ES-I3 (cell line): ENCODE data around the gene CHSY1.
"Not testable (repeated sequence)": the region's sequence is repeated elsewhere in the genome, so short reads cannot be mapped to it uniquely, and the experiment has no call there.

Source experiments
- H3K36me3 ChIP-seq: 2 replicates; pipeline ENCODE4 v1.6.1; 2013; ENCODE audit warnings: mild to moderate bottlenecking, low read length, control low read depth, moderate library complexity; ENCODE audit not compliant: insufficient read depth
- H3K4me1 ChIP-seq: 2 replicates; pipeline ENCODE4 v1.6.1; 2013; ENCODE audit warnings: mild to moderate bottlenecking, control low read depth, low read length; ENCODE audit not compliant: insufficient read depth
- H3K9ac ChIP-seq: 2 replicates; pipeline ENCODE4 v1.6.1; 2013; ENCODE audit warnings: low read depth, mild to moderate bottlenecking, low read length, moderate library complexity
- H3K9me3 ChIP-seq: 2 replicates; pipeline ENCODE4 v1.6.1; 2013; ENCODE audit warnings: mild to moderate bottlenecking, low read length, moderate library complexity; ENCODE audit not compliant: control insufficient read depth, insufficient read depth

Gene CHSY1

GRCh38 chr15:101251830-101252820 is at the start of gene CHSY1:
Gene CHSY1, minus strand, starts transcription at chr15:101252048. Its CDS starts 592 bp downstream, at chr15:101251456.
- peaks cover 20% of the 10 kb centered on the region; the same call in 1 of the 2 replicates for H3K4me1 ChIP-seq
- no peaks in the 10 kb centered on the region for H3K9me3 ChIP-seq
- H3K36me3 ChIP-seq: no peaks in the 10 kb centered on the region
- H3K9ac ChIP-seq: peak within 1 kb of the TSS; percentile 75

GRCh38 chr15:101296418-101297405 is 44.9 kb upstream of the CHSY1 start:
- Histone ChIP-seq H3K36me3 (no peaks in the 10 kb centered on the region), H3K9ac (peak overlapping the region; percentile 93; the same call in 1 of the 2 replicates), H3K9me3 (no peaks in the 10 kb centered on the region), H3K4me1 (peaks cover 5% of the 10 kb centered on the region)

GRCh38 chr15:101295607-101296161 is 43.8 kb upstream of the CHSY1 start:
- H3K9ac ChIP-seq: peak overlapping the region; percentile 93

GRCh38 chr15:101294731-101295606 is 43.1 kb upstream of the CHSY1 start, which contains the start of gene SNRPA1:
Gene SNRPA1, minus strand, starts transcription at chr15:101295248. Its CDS starts 70 bp downstream, at chr15:101295178.
- Histone ChIP-seq H3K9me3 (no peaks in the 10 kb centered on the region), H3K9ac (peak within 1 kb of the TSS; percentile 93), H3K4me1 (peaks cover 5% of the 10 kb centered on the region), H3K36me3 (no peaks in the 10 kb centered on the region)

More at GRCh38 chr15:101295607-101296161, 43.8 kb upstream of the CHSY1 start:
- Histone ChIP-seq H3K4me1 (peaks cover 5% of the 10 kb centered on the region), H3K36me3 (no peaks in the 10 kb centered on the region), H3K9me3 (no peaks in the 10 kb centered on the region)

GRCh38 chr15:101293122-101293521 is 41.3 kb upstream of the CHSY1 start:
- Histone ChIP-seq H3K4me1 (peaks cover 5% of the 10 kb centered on the region), H3K36me3 (peaks cover 4% of the 10 kb centered on the region; the same call in 1 of the 2 replicates), H3K9me3 (no peaks in the 10 kb centered on the region), H3K9ac (peak overlapping the region; percentile 93)

GRCh38 chr15:101288905-101289513 is 37.2 kb upstream of the CHSY1 start:
- Histone ChIP-seq H3K9ac (no peak overlapping the region), H3K9me3 (no peaks in the 10 kb centered on the region), H3K4me1 (no peaks in the 10 kb centered on the region; the same call in 1 of the 2 replicates), H3K36me3 (peaks cover 21% of the 10 kb centered on the region)

- H3K9me3 ChIP-seq, H3K9ac ChIP-seq, H3K4me1 ChIP-seq: not testable (repeated sequence)
- H3K36me3 ChIP-seq: peaks cover 28% of the 10 kb centered on the region
Measured at GRCh38 chr15:101287342-101287741, 35.5 kb upstream of the CHSY1 start.

- Histone ChIP-seq H3K36me3 (peaks cover 32% of the 10 kb centered on the region), H3K9me3 (no peaks in the 10 kb centered on the region), H3K9ac (no peak overlapping the region), H3K4me1 (no peaks in the 10 kb centered on the region)
Measured at GRCh38 chr15:101286471-101287114, 34.7 kb upstream of the CHSY1 start.

GRCh38 chr15:101283931-101284330 is 32.1 kb upstream of the CHSY1 start:
- Histone ChIP-seq H3K4me1 (no peaks in the 10 kb centered on the region), H3K9ac (no peak overlapping the region), H3K36me3 (peaks cover 40% of the 10 kb centered on the region), H3K9me3 (no peaks in the 10 kb centered on the region)

GRCh38 chr15:101280007-101280406 is 28.2 kb upstream of the CHSY1 start:
- Histone ChIP-seq H3K9ac (no peak overlapping the region), H3K9me3 (no peaks in the 10 kb centered on the region), H3K4me1 (0 out of 2 replicates have a peak, but pooled peaks cover 4% of the 10 kb centered on the region), H3K36me3 (peaks cover 21% of the 10 kb centered on the region)

GRCh38 chr15:101277943-101278564 is 26.2 kb upstream of the CHSY1 start:
- H3K4me1 ChIP-seq: 0 out of 2 replicates have a peak, but pooled peaks cover 4% of the 10 kb centered on the region
- H3K36me3 ChIP-seq: peaks cover 37% of the 10 kb centered on the region
- H3K9me3 ChIP-seq: no peaks in the 10 kb centered on the region
- peak overlapping the region; percentile 77 for H3K9ac ChIP-seq
